Upper lobe of left lung (tissue), 6 donors: ENCODE data around the gene SNRNP40. TPM values are rescaled to one million over a fixed set of nuclear protein-coding genes. Genes with fewer than 3 reads are reported as not detected.

Experiments
- ATAC-seq, 2 donors: fragments of 200-7000 bp; cut with Tn5 transposase; one replicate each; pipeline ENCODE4 v1.9.1; 2022; ENCODE audit warnings: mild to moderate bottlenecking in 2 of 2, moderate library complexity in 2 of 2; ENCODE audit not compliant: low FRiP score in 2 of 2
- DNase-seq, 2 donors: peaks; one replicate each; pipeline ENCODE4 v3.0.0-alpha.2; 2019 to 2020
- H3K27ac ChIP-seq, 4 donors: fragments of 200-600 bp; sonication (generic); one replicate each; pipeline ENCODE4 v1.5.1; 2016 to 2019
- H3K27me3 ChIP-seq, 4 donors: fragments of 200-600 bp; sonication (generic); one replicate each; pipeline ENCODE4 v1.5.1; 2017 to 2019
- H3K36me3 ChIP-seq, 4 donors: fragments of 200-600 bp; sonication (generic); one replicate each; pipeline ENCODE4 v1.5.1; 2016 to 2019
- H3K4me1 ChIP-seq, 4 donors: fragments of 200-600 bp; sonication (generic); one replicate each; pipeline ENCODE4 v1.5.1; 2018 to 2019
- H3K4me3 ChIP-seq, 4 donors: fragments of 200-600 bp; sonication (generic); one replicate each; pipeline ENCODE4 v1.5.1; 2017 to 2019; ENCODE audit warnings: mild to moderate bottlenecking in 2 of 4, moderate library complexity in 1 of 4
- H3K9me3 ChIP-seq, 4 donors: fragments of 200-600 bp; sonication (generic); one replicate each; pipeline ENCODE4 v1.5.1; 2018 to 2019
- EP300 ChIP-seq, 4 donors: sonication (generic); formaldehyde crosslinking; IDR thresholded peaks; one replicate each; pipeline ENCODE4 v1.5.1; 2017; ENCODE audit warnings: antibody characterized with exemption in 4 of 4, control low read depth in 2 of 4
- POLR2A ChIP-seq, 4 donors: fragments of 450-650 bp; IDR thresholded peaks; one replicate each; pipeline ENCODE4 v1.5.1; 2016 to 2017; ENCODE audit warnings: antibody characterized with exemption in 4 of 4, mild to moderate bottlenecking in 2 of 4
- POLR2AphosphoS5 ChIP-seq, 2 donors: sonication (generic); formaldehyde crosslinking; IDR thresholded peaks; one replicate each; pipeline ENCODE4 v1.5.1; 2017; ENCODE audit warnings: antibody characterized with exemption in 2 of 2
- WGBS, 2 donors: methylation state at CpG; one replicate each; pipeline ENCODE4 v1.1.5; 2017 to 2018; 5-methylcytosine and 5-hydroxymethylcytosine counted together
- total RNA-seq, 6 donors: library from RNA; depleted of rRNA in 4 of 6; stranded (reverse); fragments of >200 nt in 4 of 6; gene quantifications; one replicate each; pipeline versions ENCODE4 v1.1.0 to v1.2.1, GENCODE V29; 2016 to 2021
- TF ChIP-seq, protein P1 (sequence below), 6 experiments: fragments of 450-650 bp in 4 of 6; fragments of 200-600 bp in 2 of 6; sonication (generic) in 2 of 6; IDR thresholded peaks; one replicate each; pipeline ENCODE4 v1.5.1; 2016 to 2019; ENCODE audit warnings: antibody characterized with exemption in 6 of 6
- donor health status: DM: no; HTN: no; CAD: no; lungs with moderate emphysema.
- donor health status: DM: no; HTN: yes; CAD: no; lungs with severe emphysema.

The SNRNP40 gene
- total RNA-seq, 6 donors from 2014 or later = 19.4 to 58.7 (median 44.1) TPM

DNA sequence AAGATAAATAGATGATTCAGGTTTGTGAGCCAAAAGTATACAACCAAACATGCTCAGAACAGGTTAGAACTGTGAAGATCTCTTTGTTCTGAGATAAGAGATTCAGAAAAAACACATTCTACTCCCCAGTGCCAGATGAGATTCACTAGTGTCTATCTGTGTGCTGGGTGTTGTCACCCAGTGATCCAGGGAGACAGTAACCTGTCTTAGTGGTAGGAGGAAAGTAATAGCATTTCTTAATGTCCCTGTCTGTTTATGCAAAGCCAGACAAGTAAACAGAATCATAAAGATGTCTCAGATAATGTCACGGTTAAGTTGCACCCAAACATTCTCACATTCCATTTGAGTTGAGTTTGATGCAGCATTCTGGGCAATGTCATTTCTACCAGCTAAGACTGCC lies 38.0 kb downstream of the SNRNP40 start:
- peaks cover 13 to 64% (median 47%) of the 10 kb centered on the region in 4 donors for H3K36me3 ChIP-seq
- no peak for DNase-seq
- no peak overlapping the region for H3K27ac ChIP-seq
- no peaks in the 10 kb centered on the region for H3K27me3 ChIP-seq
- TF ChIP-seq POLR2AphosphoS5 (IDR thresholded peaks at IDR 0.05) = no peak
- no peak for TF ChIP-seq EP300 (IDR thresholded peaks at IDR 0.05)
- TF ChIP-seq, protein P1, sequence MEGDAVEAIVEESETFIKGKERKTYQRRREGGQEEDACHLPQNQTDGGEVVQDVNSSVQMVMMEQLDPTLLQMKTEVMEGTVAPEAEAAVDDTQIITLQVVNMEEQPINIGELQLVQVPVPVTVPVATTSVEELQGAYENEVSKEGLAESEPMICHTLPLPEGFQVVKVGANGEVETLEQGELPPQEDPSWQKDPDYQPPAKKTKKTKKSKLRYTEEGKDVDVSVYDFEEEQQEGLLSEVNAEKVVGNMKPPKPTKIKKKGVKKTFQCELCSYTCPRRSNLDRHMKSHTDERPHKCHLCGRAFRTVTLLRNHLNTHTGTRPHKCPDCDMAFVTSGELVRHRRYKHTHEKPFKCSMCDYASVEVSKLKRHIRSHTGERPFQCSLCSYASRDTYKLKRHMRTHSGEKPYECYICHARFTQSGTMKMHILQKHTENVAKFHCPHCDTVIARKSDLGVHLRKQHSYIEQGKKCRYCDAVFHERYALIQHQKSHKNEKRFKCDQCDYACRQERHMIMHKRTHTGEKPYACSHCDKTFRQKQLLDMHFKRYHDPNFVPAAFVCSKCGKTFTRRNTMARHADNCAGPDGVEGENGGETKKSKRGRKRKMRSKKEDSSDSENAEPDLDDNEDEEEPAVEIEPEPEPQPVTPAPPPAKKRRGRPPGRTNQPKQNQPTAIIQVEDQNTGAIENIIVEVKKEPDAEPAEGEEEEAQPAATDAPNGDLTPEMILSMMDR (IDR thresholded peaks at IDR 0.05) = no peak
- no peak for TF ChIP-seq POLR2A (IDR thresholded peaks at IDR 0.05)
- WGBS, 2 donors = 47 to 100% methylated on average over 1 of the region's 1 CpG
- no peak overlapping the region for H3K4me3 ChIP-seq
- no peaks in the 10 kb centered on the region for H3K4me1 ChIP-seq
- H3K9me3 ChIP-seq = no peaks in the 10 kb centered on the region
- no peak for ATAC-seq

DNA sequence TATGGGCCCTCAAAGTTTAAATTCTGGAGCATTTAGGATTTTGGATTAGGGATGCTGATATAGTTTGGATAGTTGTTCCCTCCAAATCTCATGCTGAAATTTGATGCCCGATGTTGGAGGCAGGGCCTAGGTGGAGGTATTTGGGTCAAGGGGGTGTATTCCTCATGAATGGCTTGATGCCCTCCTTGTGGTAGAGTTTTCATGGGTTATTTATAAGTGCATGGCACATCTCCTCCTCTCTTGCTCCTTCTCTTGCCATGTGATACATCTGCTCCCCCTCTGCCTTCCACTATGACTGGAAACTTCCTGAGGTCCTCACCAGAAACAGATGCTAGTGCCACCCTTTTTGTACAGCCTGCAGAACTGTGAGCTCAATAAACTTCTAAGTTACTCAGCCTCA lies 39.4 kb downstream of the SNRNP40 start:
- DNase-seq (no peak), ATAC-seq (no peak)
- WGBS, 2 donors = 83 to 94% methylated on average over 1 of the region's 1 CpG
- Histone ChIP-seq H3K4me1 (no peaks in the 10 kb centered on the region), H3K9me3 (no peaks in the 10 kb centered on the region), H3K36me3 (peaks cover 13 to 53% (median 44%) of the 10 kb centered on the region in 4 donors), H3K4me3 (no peak overlapping the region), H3K27me3 (no peaks in the 10 kb centered on the region), H3K27ac (no peak overlapping the region)
- TF ChIP-seq, protein P1 (IDR thresholded peaks at IDR 0.05) = no peak
- TF ChIP-seq POLR2AphosphoS5 (IDR thresholded peaks at IDR 0.05) = no peak

GRCh38 chr1:31249854-31250253 lies 46.7 kb downstream of the SNRNP40 start:
- TF ChIP-seq EP300 (IDR thresholded peaks at IDR 0.05) = no peak
- TF ChIP-seq, protein P1 (IDR thresholded peaks at IDR 0.05) = no peak
- no peak for TF ChIP-seq POLR2A (IDR thresholded peaks at IDR 0.05)
- no peak for TF ChIP-seq POLR2AphosphoS5 (IDR thresholded peaks at IDR 0.05)
- Histone ChIP-seq H3K9me3 (no peaks in the 10 kb centered on the region), H3K27me3 (no peaks in the 10 kb centered on the region), H3K36me3 (no peaks in the 10 kb centered on the region), H3K27ac (no peak overlapping the region), H3K4me3 (no peak overlapping the region), H3K4me1 (no peaks in the 10 kb centered on the region)
- WGBS, 2 donors = 90 to 96% methylated on average over 3 of the region's 3 CpGs
- DNase-seq (no peak), ATAC-seq (no peak)

GRCh38 chr1:31248276-31248675 lies 48.3 kb downstream of the SNRNP40 start:
- TF ChIP-seq EP300 (IDR thresholded peaks at IDR 0.05) (no peak), POLR2A (IDR thresholded peaks at IDR 0.05) (no peak), POLR2AphosphoS5 (IDR thresholded peaks at IDR 0.05) (no peak)
- TF ChIP-seq, protein P1 (IDR thresholded peaks at IDR 0.05) = no peak
- H3K4me3 ChIP-seq = no peak overlapping the region
- no peak overlapping the region for H3K27ac ChIP-seq
- DNase-seq (no peak), ATAC-seq (no peak)
- H3K4me1 ChIP-seq = no peaks in the 10 kb centered on the region
- no peaks in the 10 kb centered on the region for H3K9me3 ChIP-seq
- no peaks in the 10 kb centered on the region for H3K27me3 ChIP-seq
- no peaks in the 10 kb centered on the region for H3K36me3 ChIP-seq
- WGBS, 2 donors = 94 to 96% methylated on average over 4 of the region's 4 CpGs

- ATAC-seq = no peak
- H3K27ac ChIP-seq = no peak overlapping the region
- peaks cover 0 to 11% (median 7%) of the 10 kb centered on the region in 4 donors for H3K27me3 ChIP-seq
- WGBS, 2 donors = 69 to 90% methylated on average over 4 of the region's 4 CpGs
- H3K4me1 ChIP-seq = peaks cover 4 to 9% (median 6%) of the 10 kb centered on the region in 4 donors
- no peaks in the 10 kb centered on the region for H3K36me3 ChIP-seq
- no peak overlapping the region for H3K4me3 ChIP-seq
- DNase-seq = no peak
- H3K9me3 ChIP-seq = no peaks in the 10 kb centered on the region
- TF ChIP-seq, protein P1 (IDR thresholded peaks at IDR 0.05) = no peak
- TF ChIP-seq POLR2AphosphoS5 (IDR thresholded peaks at IDR 0.05) = no peak
- TF ChIP-seq POLR2A (IDR thresholded peaks at IDR 0.05) = no peak
- TF ChIP-seq EP300 (IDR thresholded peaks at IDR 0.05) = no peak
Measured at GRCh38 chr1:31244326-31244725, 52.3 kb downstream of the SNRNP40 start.
